HepG2 (cell line): ENCODE data around the gene C22orf15. TPM values are rescaled to one million over a fixed set of nuclear protein-coding genes. Genes with fewer than 3 reads are reported as not detected.
A peak's percentile ranks its signal among the peaks of the same experiment; 100 is the strongest.

Experiments
- ATF7 ChIP-seq, 2 experiments: fragments of 450-650 bp in 1 of 2; sonication (generic) in 1 of 2; formaldehyde crosslinking in 1 of 2; IDR thresholded peaks; 2 replicates each; pipeline versions ENCODE4 v1.4.0 to v1.6.1; 2016 to 2020; ENCODE audit warnings: antibody characterized with exemption in 1 of 2, mild to moderate bottlenecking in 1 of 2, missing genetic modification reagents in 1 of 2
- CEBPZ ChIP-seq: IDR thresholded peaks from 2 replicates; pipeline ENCODE4 v1.6.1; 2012; ENCODE audit warnings: low read length, improper control_type of control experiment
- CHD2 ChIP-seq: IDR thresholded peaks from 2 replicates; pipeline ENCODE4 v1.6.1; 2011; ENCODE audit warnings: low read depth, low read length, improper control_type of control experiment
- FOXP1 ChIP-seq, 2 experiments: fragments of 450-650 bp in 1 of 2; IDR thresholded peaks; 2 replicates each; pipeline ENCODE4 v1.6.1; 2017 to 2018; ENCODE audit warnings: antibody characterized with exemption in 1 of 2
- HNF1B ChIP-seq: sonication (generic); formaldehyde crosslinking; IDR thresholded peaks from 2 replicates; pipeline ENCODE4 v1.5.1; 2020; ENCODE audit warnings: mild to moderate bottlenecking, moderate library complexity, missing genetic modification reagents
- HOXA5 ChIP-seq: sonication (generic); formaldehyde crosslinking; IDR thresholded peaks from 2 replicates; pipeline ENCODE4 v1.4.0; 2020; ENCODE audit warnings: missing genetic modification reagents
- JUNB ChIP-seq: sonication (generic); formaldehyde crosslinking; IDR thresholded peaks from 2 replicates; pipeline ENCODE4 v1.8.0; 2022; ENCODE audit warnings: missing genetic modification reagents, mild to moderate bottlenecking, borderline replicate concordance
- MEF2D ChIP-seq: sonication (generic); formaldehyde crosslinking; IDR thresholded peaks from 2 replicates; pipeline ENCODE4 v1.5.1; 2020; ENCODE audit warnings: mild to moderate bottlenecking, missing genetic modification reagents
- ONECUT2 ChIP-seq: sonication (generic); formaldehyde crosslinking; IDR thresholded peaks from 2 replicates; pipeline ENCODE4 v1.4.0; 2020; ENCODE audit warnings: missing genetic modification reagents
- PAXIP1 ChIP-seq: sonication (generic); formaldehyde crosslinking; conservative IDR thresholded peaks from 2 replicates; pipeline ENCODE4 v1.4.0; 2020; ENCODE audit warnings: mild to moderate bottlenecking, missing genetic modification reagents, moderate library complexity
- RARA ChIP-seq: IDR thresholded peaks from 2 replicates; pipeline ENCODE4 v1.6.1; 2016; ENCODE audit warnings: missing genetic modification reagents, missing compliant biosample characterization
- SOX13 ChIP-seq, 3 experiments: fragments of 450-650 bp in 1 of 3; sonication (generic) in 1 of 3; formaldehyde crosslinking in 1 of 3; IDR thresholded peaks in 2 of 3; conservative IDR thresholded peaks in 1 of 3; 2 replicates each; pipeline versions ENCODE4 v1.5.0 to v1.6.1; 2016 to 2020; ENCODE audit warnings: antibody characterized with exemption in 1 of 3, mild to moderate bottlenecking in 1 of 3, missing compliant biosample characterization in 1 of 3, missing genetic modification reagents in 1 of 3, moderate library complexity in 1 of 3
- ZBTB7B ChIP-seq: sonication (generic); formaldehyde crosslinking; IDR thresholded peaks from 2 replicates; pipeline ENCODE4 v1.4.0; 2020; ENCODE audit warnings: missing genetic modification reagents
- ZFX ChIP-seq: sonication (generic); formaldehyde crosslinking; IDR thresholded peaks from 2 replicates; pipeline ENCODE4 v1.4.0; 2020; ENCODE audit warnings: mild to moderate bottlenecking, low read depth, missing genetic modification reagents, moderate library complexity
- ZMAT5 ChIP-seq: sonication (generic); formaldehyde crosslinking; IDR thresholded peaks from 2 replicates; pipeline ENCODE4 v1.5.0; 2020; ENCODE audit warnings: mild to moderate bottlenecking, low read depth, missing genetic modification reagents, borderline replicate concordance
- ZNF274 ChIP-seq: sonication (generic); formaldehyde crosslinking; IDR thresholded peaks from 2 replicates; pipeline ENCODE4 v1.5.1; 2020; ENCODE audit warnings: mild to moderate bottlenecking, missing genetic modification reagents
- ZNF550 ChIP-seq: sonication (generic); formaldehyde crosslinking; IDR thresholded peaks from 2 replicates; pipeline ENCODE4 v1.4.0; 2020; ENCODE audit warnings: mild to moderate bottlenecking, missing genetic modification reagents, borderline replicate concordance
- ZNF605 ChIP-seq: sonication (generic); formaldehyde crosslinking; IDR thresholded peaks from 2 replicates; pipeline ENCODE4 v1.8.0; 2022; ENCODE audit warnings: mild to moderate bottlenecking, missing genetic modification reagents
- ZSCAN31 ChIP-seq: sonication (generic); formaldehyde crosslinking; IDR thresholded peaks from 2 replicates; pipeline ENCODE4 v1.5.0; 2020; ENCODE audit warnings: low read depth, mild to moderate bottlenecking, missing genetic modification reagents
- polyA plus RNA-seq, 8 experiments: library from polyadenylated mRNA; depleted of rRNA in 3 of 8; stranded (reverse) in 7 of 8; unstranded in 1 of 8; fragments of >200 nt; fragmentation: Illumina TruSeq in 4 of 8; extraction: Trizol in 4 of 8; gene quantifications; 2 replicates each; pipeline versions ENCODE4 v1.2.1 to v1.2.3, GENCODE V29; 2011 to 2016; ENCODE audit warnings: low read depth in 4 of 8, missing spikeins in 1 of 8, mixed read lengths in 1 of 8; ENCODE audit not compliant: insufficient read depth in 1 of 8
- total RNA-seq, 5 experiments: library from RNA; depleted of rRNA; stranded (reverse); fragments of >200 nt; fragmentation: Illumina TruSeq; extraction: Trizol; gene quantifications; 2 replicates each; pipeline ENCODE4 v1.2.3, GENCODE V29; 2016; ENCODE audit warnings: low read depth in 1 of 5

C22orf15 gene
- total and polyA plus RNA-seq, 2 of the 13 experiments (the other 11 are each of a cell fraction or from before 2014, with no cell fraction given): not detected

GRCh38 chr22:23767673-23768548 is 5.1 kb downstream of the C22orf15 start, which contains the start of gene CHCHD10 (continued):
- TF ChIP-seq ZMAT5 (CRISPR knock-in tag): no peak
- no peak for TF ChIP-seq ZNF550 (CRISPR knock-in tag)
- TF ChIP-seq ZFX: peak; percentile 94
- no peak for TF ChIP-seq ZSCAN31
- TF ChIP-seq ONECUT2 (CRISPR knock-in tag): no peak
- no peak for TF ChIP-seq CEBPZ
- TF ChIP-seq SOX13 (IDR thresholded peaks at IDR 0.05): no peak
- TF ChIP-seq SOX13 (CRISPR knock-in tag; conservative IDR thresholded peaks at IDR 0.05 in 1 of 2, IDR thresholded peaks at IDR 0.05 in 1 of 2): no peak; a peak in 1 of 4 replicates
- TF ChIP-seq PAXIP1 (CRISPR knock-in tag): peak; percentile 61
- TF ChIP-seq MEF2D (CRISPR knock-in tag): peak; percentile 43; the same call in 1 of the 2 replicates
- no peak for TF ChIP-seq ATF7 (IDR thresholded peaks at IDR 0.05)
- no peak for TF ChIP-seq ATF7 (CRISPR knock-in tag; IDR thresholded peaks at IDR 0.05)
- no peak; the same call in 1 of the 2 replicates for TF ChIP-seq HOXA5 (CRISPR knock-in tag)
- TF ChIP-seq RARA (CRISPR knock-in tag): no peak; the same call in none of the 2 replicates
- TF ChIP-seq HNF1B (CRISPR knock-in tag): peak; percentile 83
- TF ChIP-seq ZBTB7B: peak; percentile 54
- TF ChIP-seq FOXP1 (IDR thresholded peaks at IDR 0.05): no peak
- TF ChIP-seq FOXP1 (CRISPR knock-in tag; IDR thresholded peaks at IDR 0.05): no peak
- no peak; the same call in 1 of the 2 replicates for TF ChIP-seq ZNF605
- TF ChIP-seq JUNB: no peak
- TF ChIP-seq ZNF274 (CRISPR knock-in tag): no peak; the same call in 1 of the 2 replicates
- no peak for TF ChIP-seq CHD2
